IMR-90 (cell line): ENCODE measurements around the gene ARRDC5. TPM values are rescaled to one million over a fixed set of nuclear protein-coding genes. Genes with fewer than 3 reads are reported as not detected.

Source experiments
- CHD1 ChIP-seq: IDR thresholded peaks from 2 replicates; pipeline ENCODE4 v1.6.1; 2012; ENCODE audit warnings: low read depth, low read length, improper control_type of control experiment
- CTCF ChIP-seq: conservative IDR thresholded peaks from 2 replicates; pipeline ENCODE4 v1.5.1; 2012; ENCODE audit warnings: mild to moderate bottlenecking, low read depth, low read length, improper control_type of control experiment
- NFE2L2 ChIP-seq: fragments of 150-350 bp; IDR thresholded peaks from 2 replicates; pipeline ENCODE4 v1.6.1; 2016; ENCODE audit warnings: low read depth, mild to moderate bottlenecking, low read length
- POLR2A ChIP-seq: IDR thresholded peaks from 2 replicates; pipeline ENCODE4 v1.6.1; 2012; ENCODE audit warnings: mild to moderate bottlenecking, low read depth, low read length
- USF2 ChIP-seq: fragments of 150-350 bp; IDR thresholded peaks from 2 replicates; pipeline ENCODE4 v1.6.1; 2017; ENCODE audit warnings: mild to moderate bottlenecking, antibody characterized with exemption, low read length, low read depth
- polyA plus RNA-seq, 3 experiments: library from polyadenylated mRNA; depleted of rRNA; stranded (reverse); fragments of >200 nt; gene quantifications; 2 replicates each; pipeline ENCODE4 v1.2.3, GENCODE V29; 2012; ENCODE audit warnings: low replicate concordance in 1 of 3
- total RNA-seq: library from RNA; depleted of rRNA; stranded (reverse); fragments of >200 nt; gene quantifications from 2 replicates; pipeline ENCODE4 v1.2.3, GENCODE V29; 2012

The ARRDC5 gene
- total and polyA plus RNA-seq, 2 of the 4 experiments (the other 2 are of a cell fraction) = not detected

- TF ChIP-seq CTCF (no peak), NFE2L2 (no peak), POLR2A (no peak), USF2 (no peak), CHD1 (no peak)
Observed at GRCh38 chr19:4861147-4861546, 41.5 kb downstream of the ARRDC5 start (continued).
